Cardiac septum (tissue), 1 donor: Measurements from ENCODE around the gene CRYGN. TPM values are rescaled to one million over a fixed set of nuclear protein-coding genes. Genes with fewer than 3 reads are reported as not detected.

Source experiments
- DNase-seq: peaks from one replicate; pipeline ENCODE4 v3.0.0-alpha.2; 2020; ENCODE audit warnings: low spot score
- intact Hi-C: fragments of 100-400 bp; cut with DNase I; formaldehyde crosslinking; loops from one replicate; pipeline ENCODE4 v1.14.0; 2022
- long read RNA-seq: library from polyadenylated mRNA; unstranded; transcript quantifications from one replicate; pipeline ENCODE4 v2.0.0, GENCODE V29; 2021
- total RNA-seq: library from RNA; stranded (reverse); fragmentation: NEBNext Ultra II Directional; extraction: Animal tissue kit (Norgen Biotek cat#: 25700); gene quantifications from one replicate; pipeline ENCODE4 v1.2.1, GENCODE V29; 2021
- donor health status: DM: no; HTN: no; CAD: no.

The CRYGN gene
- not detected for total RNA-seq
- long read RNA-seq: 0 reads

DNA sequence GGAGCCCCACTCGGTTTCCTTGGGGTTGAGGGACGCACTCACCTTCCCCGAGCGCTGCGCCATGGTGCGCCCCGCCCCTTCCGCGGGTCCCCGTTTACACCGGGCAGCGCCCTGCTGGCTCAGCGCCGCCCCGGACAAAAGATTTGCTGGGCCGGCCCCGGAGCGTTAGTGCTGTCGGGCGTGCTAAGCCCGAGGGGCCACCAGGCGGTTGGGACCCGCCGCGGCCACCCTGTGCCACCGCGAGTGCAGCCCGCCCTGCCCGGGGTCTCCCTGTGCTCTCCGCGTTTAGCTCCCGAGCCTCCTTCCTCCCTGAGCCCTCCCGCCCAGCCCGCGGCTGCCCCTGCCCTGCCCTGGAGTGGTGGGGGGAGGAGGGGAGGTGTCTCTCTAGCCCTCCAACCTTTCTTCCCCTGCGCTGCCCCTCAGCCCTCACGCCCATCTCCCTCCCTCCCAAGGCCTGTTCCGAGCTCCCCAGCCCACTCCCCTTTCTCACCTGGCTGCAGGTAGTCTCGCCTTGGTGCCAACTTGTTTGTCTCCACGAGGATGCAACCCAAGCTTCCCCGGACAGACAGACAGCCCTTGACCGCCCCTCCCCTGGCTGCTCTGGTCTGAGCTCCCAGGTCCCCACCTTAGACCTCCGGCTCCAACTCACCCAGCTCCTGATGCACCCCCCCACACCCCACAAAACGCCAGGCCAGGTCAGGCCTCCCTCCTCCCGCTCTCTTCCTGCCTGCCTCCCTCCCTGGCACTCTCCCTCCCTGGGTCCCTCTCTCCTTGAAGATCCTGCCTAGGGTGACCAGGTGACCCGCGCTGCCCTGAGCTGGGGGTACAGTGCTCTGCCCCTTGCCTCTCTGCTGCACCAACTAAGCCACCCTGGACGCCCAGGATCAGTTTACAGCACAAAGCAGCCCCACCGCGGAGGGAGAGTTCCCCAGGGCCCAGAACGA is at the start of gene CRYGN:
Gene CRYGN (minus strand): TSS at position 287 of the 944 bp plus-strand sequence. CDS start 224 bp downstream, at position 63.
- intact Hi-C loops: no loop called here
- DNase-seq: no peak

DNA sequence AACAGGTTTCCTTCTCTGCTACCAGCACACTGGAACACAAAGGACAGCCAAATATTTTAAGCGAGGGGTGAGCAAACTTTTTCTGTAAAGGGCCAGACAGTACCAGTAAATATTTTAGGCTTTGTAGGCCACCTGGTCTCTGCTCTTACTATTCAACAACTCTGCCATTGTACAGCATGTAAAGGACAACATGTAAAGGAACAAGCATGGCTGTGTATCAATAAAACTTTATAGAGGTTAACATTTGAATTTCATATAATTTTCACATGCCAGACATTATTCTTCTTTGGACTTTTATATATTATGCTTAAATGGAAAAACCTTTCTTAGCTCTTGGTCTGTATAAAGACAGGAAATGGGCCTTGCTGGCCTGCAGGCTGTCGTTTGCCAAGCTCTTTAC is 49.6 kb upstream of the CRYGN start:
- no peak for DNase-seq
- intact Hi-C loops: no loop called here

DNA sequence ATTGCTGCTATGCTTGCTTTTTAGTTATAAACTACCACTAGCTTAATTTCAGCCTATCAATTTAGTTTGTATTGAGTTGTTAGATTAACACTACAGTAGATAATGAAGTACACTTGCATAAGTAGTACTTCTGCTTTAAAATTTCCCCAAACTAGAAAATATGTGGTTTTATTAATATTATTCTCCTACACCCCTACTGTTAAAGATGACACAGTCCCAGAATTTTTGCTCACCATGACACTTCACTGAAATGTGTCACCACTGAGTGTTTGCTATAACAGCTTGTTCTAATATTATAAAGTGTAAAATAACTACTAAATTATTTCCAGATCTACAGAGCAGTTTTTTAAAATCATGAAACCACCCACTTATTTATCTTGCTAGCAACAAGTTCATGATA is 48.2 kb upstream of the CRYGN start:
- no peak for DNase-seq
- intact Hi-C loops: no loop called here

DNA sequence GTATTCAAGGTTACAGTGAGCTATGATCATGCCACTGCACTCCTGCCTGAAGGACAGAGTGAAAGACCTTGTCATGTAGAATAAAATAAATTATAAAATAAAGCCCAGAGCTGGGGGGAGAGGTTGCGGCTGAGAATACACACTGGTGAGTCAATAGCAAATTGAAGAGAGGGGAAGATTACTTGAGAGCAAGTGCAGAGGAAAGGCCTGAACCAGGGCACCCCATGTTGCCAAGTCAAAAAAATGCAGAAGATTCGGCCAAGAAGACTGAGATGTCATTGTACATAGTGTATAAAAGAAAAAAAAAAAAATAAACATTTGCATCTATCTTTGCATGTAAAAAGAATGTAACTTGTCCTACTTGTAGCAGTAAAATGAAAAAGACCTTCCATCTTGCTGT is 47.3 kb upstream of the CRYGN start:
- DNase-seq: no peak
- intact Hi-C loops: no loop called here

DNA sequence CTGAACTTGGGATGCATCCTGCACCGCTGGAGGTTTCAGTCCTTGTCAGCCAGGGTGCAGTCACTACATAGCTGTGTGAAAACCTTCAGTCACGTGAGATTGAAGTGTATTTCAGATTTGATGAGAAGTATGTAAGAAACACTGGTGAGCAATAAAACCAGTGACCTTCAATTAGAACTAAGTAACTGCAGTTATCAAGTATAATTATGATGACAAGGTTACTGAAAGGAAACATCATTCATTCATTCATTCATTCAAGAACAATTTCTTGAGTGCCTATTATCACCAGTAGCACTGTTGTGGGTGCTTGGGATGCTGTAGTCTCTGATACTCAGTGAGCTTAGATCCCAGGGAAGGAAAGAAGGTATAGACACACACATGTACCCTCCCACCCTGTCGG is 46.1 kb upstream of the CRYGN start:
- intact Hi-C loops: no loop called here

DNA sequence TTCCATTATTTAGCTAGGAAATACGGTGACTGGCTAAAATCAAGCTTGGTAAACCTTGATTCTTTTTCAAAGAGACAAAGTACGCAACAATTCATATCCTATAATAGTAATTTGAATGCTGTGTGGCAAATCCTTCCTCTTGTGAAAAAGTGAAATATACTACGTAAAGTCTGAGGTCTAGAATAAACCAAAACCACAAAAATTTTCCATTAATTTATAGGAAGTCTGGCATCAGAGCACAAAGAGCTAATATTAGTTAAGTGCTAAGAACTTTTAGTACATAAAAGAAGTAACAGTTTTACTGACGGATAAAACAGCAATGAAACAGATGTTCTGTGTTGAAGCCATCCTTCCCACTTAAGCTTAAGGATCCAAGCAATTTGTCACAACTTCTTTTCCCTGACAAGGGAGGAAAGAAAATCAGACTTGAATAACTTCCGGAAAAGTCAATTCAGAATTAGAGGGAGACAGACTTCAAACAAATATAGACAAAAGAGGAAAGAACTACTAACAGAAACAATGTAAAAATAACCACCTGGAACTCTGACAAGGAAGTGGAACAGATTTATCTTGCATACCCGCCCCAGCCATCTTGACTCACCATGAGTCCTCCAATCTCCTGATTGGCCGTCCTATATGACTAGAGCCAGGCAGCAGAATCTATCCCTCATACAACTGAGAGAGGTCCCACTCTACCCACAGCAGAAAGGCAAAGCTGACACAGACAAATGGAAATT is 45.2 kb upstream of the CRYGN start:
- DNase-seq: no peak
- intact Hi-C loops: no loop called here

More for the DNA sequence above, 46.1 kb upstream of the CRYGN start:
- DNase-seq: no peak

DNA sequence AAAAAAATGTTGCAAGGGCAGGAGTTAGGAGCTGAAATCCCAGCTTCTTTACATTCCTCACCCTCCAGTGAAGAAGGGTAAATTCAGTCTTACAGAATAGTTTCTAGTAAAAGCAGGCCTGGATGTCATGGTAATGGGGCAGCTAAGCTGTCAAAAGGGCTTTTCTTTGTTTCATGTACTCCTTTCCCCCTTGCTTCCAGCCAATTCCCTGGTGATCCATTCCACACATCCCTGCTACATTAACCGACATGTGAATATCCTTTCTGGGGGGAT is 43.7 kb upstream of the CRYGN start:
- no peak for DNase-seq
- intact Hi-C loops: no loop called here

- intact Hi-C loops: no loop called here
- no peak for DNase-seq
Observed at GRCh38 chr7:151482883-151483710, 43.2 kb upstream of the CRYGN start.

GRCh38 chr7:151481650-151482505 is 41.9 kb upstream of the CRYGN start:
- DNase-seq: no peak
- intact Hi-C loops: no loop called here

- intact Hi-C loops: no loop called here
Observed at GRCh38 chr7:151477867-151478266, 37.9 kb upstream of the CRYGN start.

DNA sequence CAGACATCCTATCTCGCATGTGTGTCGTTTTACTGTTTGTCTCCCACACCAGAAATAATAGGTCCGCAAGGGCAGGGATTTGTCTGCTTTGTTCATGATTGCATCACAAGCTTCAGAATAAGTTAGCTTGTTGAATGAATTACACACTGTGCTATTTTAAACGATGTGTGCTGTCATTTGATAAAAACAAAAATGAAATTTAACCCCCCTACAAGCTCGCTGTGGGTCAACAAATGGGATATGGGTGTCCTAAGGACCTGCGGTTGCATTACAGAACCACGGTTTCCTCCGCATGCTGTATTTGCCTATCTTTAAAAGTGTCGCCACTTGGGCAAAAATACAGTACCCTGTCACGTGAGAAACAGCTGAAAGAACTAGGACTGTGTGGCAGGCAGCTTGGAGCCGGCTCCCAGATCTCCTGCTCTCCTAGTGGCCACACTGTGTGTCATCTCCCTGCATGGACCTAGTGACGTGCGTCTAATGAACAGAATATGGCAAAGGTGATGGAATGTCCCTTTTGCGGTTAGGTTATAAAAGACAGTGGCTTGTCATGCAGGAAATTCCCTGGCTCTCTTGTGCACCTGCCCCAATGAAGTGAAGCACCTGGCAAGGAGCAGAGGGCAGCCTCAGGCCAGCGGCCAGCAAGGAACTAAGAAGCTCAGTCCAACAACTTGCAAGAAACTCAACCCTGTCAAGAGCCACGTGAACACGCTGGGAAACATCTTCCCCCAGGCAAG is 32.9 kb upstream of the CRYGN start:
- DNase-seq: no peak
- intact Hi-C loops: no loop called here

More at GRCh38 chr7:151477867-151478266, 37.9 kb upstream of the CRYGN start:
- DNase-seq: no peak

DNA sequence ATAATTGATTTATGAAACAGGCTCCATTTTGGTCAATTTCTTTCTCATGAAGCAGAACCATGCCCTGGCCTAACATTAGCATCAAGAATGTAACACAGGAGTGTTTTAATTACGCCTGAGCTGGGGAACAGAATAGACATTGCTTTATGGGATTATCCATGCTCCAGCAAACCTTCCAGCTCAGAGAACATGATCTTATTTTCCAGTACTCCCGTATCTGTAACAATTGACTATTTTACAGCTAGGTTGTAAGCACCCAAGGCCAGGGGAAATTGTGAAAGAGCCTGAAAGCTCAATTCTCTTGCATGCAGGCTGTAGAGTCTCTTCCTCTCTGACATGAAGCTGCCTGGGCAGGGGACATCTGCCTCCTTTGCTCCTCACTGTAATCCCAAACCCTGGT is 30.8 kb upstream of the CRYGN start:
- intact Hi-C loops: no loop called here

DNA sequence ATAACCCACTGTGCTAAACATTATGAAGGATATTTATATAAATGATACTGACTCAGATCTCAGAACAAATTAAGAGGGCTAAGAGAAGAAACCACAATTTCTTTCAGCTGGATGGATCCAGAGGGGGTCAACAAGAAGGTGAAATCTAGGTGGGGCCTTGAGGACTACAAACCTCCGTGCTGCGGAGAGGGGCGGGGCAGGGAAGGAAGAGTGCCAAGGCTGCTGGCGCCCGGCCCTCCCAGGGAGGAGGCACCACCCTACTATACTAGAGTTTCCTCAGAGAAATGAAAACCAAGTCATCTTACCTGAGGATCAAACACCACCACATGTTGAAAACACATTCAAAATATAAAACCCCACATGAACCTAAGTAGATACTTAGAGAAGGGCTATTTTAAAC is 29.3 kb upstream of the CRYGN start:
- intact Hi-C loops: no loop called here
- DNase-seq: no peak

More for the DNA sequence above, 30.8 kb upstream of the CRYGN start:
- DNase-seq: no peak

DNA sequence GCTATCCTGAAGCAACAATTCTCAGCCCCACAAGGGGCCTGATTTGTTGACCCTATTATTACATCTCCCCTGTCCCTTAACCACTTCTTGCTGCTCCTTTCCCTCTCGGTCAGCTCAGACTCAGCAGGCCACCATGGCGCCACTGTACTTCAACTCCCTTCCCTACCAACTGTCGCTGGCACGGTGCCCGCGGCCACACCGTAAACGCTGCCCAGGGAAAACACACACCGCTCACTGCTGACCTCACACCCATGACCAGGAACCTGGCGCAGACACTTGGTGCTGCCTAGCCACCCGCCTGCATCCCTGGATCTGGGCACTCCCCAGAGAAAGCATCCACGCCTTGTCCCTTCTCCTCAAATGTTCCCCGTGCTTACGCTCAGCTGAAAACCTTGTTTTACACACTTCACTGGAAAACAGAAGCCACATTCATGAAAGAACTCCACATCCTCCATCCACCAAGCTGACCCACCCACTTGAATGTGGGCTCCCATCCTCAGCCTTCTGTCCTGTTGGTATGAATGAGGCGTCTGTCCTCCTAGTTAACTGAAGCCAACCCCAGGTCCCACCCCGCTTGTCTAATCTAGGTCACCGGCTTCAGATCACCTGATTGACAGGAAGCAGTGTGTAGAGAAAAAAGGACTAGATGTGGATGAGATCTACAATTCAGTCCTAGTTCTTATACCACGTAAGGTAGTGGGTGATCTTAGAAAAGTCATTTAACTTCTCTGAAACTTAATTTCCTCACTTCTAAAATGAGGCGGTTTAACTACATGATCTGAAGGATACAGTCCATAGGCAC is 28.5 kb upstream of the CRYGN start:
- DNase-seq: no peak
- intact Hi-C loops: no loop called here

- DNase-seq: no peak
- intact Hi-C loops: no loop called here
Observed at GRCh38 chr7:151465169-151465568, 25.2 kb upstream of the CRYGN start.

DNA sequence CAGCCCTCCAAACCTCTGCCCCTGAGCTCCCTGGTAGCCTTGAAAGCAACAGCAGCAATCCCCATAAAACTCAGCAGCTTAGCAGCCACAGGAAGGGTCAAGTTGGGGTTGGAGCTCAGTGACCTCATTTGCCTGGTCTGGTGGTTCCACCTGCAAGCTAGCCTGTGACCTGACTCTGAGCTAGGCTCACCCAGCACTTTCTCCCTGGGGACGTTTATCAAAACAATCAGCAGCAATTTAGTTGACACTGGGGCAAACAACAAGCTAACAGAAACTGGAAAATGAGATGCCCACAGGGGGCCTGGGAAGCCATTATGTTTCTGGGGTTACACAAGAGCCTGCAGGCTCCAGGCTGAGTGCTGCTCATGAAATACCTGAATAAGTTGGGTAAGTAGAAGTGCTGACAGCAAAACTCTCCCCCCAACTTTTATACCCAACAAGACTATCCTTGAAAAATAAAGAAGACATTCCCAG is 22.4 kb upstream of the CRYGN start:
- DNase-seq: no peak
- intact Hi-C loops: loop anchor here (5.0 kb wide), 2 partner anchors 55 to 295 kb away; partner anchors contain the start of gene RHEB

GRCh38 chr7:151461942-151462230 is 21.9 kb upstream of the CRYGN start:
- DNase-seq: no peak
- intact Hi-C loops: loop anchor here (5.0 kb wide), 2 partner anchors 55 to 295 kb away; partner anchors contain the start of gene RHEB
